T-helper 1 cell (primary cell): ENCODE data around the gene GBF1.
"Not testable (repeated sequence)": the region's sequence is repeated elsewhere in the genome, so short reads cannot be mapped to it uniquely, and the experiment has no call there.

Experiments used
- DNase-seq, 5 donors: peaks; one replicate each; pipeline ENCODE4 v3.0.0-alpha.2; 2012 to 2020
- total RNA-seq, 4 donors: gene quantifications; one replicate each; lab custom pipeline; 2026; lab: John Stamatoyannopoulos, UW

GBF1 gene
- total RNA-seq: 125 to 218 (median 177) reads per million in 4 donors

GRCh38 chr10:102245082-102245931 is at the start of gene GBF1:
GBF1 (plus strand) TSS chr10:102245532; CDS start chr10:102258939, 13,407 bp downstream.
- DNase-seq: peak; percentile 75 to 99 (median 85)

DNA sequence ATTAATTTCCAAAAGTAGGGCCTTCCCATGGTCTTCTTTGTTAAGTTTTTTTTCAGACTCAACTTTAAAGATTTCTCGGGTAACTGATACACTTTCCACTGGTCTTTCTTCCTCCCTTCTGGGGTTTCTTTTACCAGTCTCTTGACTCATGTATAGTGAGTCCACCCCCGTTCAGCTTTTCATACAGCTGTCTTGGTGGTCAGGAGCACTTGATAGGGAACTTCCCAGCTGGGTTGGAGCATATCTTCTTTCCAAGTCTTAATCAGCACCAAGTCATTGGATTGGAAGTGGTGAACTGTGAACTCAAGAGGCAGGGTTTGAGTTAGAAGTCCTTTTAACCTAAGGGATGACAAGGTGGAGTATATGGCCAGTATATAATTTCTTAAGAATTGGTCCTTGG is 48.4 kb upstream of the GBF1 start:
- DNase-seq: no peak

- DNase-seq: no peak
These were observed 47.3 kb upstream of the GBF1 start for GRCh38 chr10:102198027-102198426.

DNA sequence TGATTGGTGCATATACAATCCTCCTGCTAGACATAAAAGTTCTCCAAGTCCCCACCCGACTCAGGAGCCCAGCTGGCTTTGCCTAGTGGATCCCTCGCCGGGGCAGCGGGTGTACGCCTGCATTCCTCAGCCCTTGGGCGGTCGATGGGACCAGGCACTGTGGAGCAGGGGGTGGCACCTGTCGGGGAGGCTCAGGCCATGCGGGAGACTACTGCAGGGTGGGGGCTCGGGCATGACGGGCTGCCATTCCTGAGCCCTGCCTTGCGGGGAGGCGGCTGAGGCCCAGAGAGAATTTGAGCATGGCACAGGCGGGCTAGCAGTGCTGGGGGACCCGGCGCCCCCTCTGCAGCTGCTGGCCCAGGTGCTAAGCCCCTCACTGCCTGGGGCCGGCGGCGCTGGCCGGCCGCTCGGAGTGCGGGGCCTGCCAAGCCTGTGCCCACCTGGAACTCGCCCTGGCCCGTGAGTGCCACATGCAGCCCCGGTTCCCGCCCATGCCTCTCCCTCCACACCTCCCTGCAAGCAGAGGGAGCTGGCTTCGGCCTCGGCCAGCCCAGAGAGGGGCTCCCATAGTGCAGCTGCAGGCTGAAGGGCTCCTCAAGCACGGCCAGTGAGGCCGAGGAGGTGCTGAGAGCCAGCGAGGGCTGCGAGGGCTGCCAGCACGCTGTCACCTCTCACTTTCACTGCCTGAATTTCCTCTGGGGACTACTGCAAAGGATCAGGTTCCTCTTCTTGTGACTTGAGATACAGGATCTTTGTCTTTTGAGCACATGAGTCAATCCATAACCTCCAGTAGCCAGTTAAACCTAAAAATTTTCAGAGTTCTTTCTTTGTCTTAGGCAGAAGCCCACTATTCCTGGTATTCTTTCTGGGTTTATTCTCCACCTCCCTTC is 44.3 kb upstream of the GBF1 start:
- no peak for DNase-seq

GRCh38 chr10:102202386-102202785 is 42.9 kb upstream of the GBF1 start:
- DNase-seq: no peak

GRCh38 chr10:102208311-102209035 is 36.9 kb upstream of the GBF1 start:
- DNase-seq: no peak

- no peak for DNase-seq
These were observed 33.6 kb upstream of the GBF1 start for GRCh38 chr10:102211615-102212299.

GRCh38 chr10:102213599-102213998 is 31.7 kb upstream of the GBF1 start:
- DNase-seq: not testable (repeated sequence)

DNA sequence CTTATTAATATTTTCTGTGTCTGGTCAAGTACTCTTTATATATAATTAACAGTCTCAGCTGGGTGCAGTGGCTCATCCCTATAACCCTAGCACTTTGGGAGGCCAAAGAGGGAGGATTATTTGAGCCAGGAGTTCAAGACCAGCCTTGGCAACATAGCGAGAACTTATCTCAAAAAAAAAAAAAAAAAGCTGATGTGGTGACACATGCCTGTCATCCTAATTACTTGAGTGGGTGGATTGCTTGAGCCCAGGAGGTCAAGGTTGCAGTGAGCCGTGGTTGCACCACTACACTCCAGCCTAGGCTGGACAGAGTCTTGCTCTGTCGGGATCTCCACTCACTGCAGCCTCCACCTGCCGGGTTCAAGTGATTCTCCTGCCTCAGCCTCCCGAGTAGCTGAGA is 26.0 kb upstream of the GBF1 start:
- DNase-seq: no peak

- DNase-seq: no peak
These were observed 24.7 kb upstream of the GBF1 start for GRCh38 chr10:102220612-102221011.

DNA sequence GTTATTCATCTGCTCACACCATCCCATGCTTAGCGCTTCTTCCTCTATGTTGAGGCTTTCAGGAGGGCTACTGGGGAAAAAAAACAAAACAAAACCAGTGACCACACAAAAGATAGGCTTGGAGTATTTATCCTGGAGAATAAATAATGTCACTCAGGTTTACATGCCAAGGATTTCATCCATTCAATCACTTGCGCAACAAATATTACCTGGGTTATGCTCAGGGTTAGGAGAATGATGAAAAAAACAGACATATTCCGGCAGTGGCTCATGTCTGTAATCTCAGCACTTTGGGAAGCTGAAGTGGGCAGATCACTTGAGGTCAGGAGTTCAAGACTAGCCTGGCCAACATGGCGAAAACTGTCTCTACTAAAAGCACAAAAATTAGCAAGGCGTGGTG is 22.5 kb upstream of the GBF1 start:
- no peak for DNase-seq

DNA sequence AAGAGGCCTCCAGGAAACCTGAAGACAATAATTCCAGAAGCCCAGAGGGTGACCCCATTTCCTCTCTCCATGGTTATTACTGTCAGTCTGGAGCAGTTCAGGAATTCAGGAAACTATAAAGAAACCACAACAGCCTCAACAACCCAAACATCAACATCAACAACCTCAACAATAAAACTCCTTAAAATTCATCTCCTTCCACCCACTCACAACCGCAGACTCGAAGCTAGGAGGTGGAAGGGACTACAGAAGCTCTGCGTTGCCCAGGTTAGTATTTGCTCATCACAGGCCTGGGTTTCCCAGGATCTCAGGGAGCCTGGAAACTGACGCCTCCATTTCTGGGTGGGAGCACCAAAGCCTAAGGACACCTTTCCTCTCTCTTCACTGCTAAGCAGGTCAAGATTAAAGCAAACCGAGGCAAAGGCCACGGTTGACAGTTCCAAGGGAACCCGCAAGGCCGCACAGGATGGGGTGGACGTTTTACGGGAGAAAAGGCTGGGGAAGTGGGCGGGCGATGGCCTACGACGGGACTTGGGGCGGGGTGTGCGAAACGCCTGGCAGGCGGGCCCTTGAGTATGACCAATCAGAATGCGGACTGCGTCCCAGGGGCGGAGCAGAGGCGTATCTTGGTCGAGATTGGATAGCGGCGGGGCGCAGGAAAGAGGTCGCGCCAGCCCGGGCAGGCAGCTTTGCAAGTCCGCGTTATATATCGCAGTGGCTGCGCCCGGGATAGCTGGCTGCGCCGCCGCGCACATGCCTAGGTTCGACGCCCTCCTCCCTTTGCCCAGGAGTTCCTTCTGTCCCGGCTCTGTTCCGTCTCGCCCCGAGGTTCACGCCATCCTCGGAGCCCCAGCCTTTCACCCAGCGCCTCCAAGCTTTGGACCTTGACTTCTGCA is 19.4 kb upstream of the GBF1 start, which contains the start of gene ELOVL3:
TSS of gene ELOVL3 (plus strand) at position 654 of the 896 bp plus-strand sequence. CDS start 250 bp downstream, outside the sequence.
- peak; percentile 73 to 90 (median 80) for DNase-seq

GRCh38 chr10:102226542-102226870 is 18.8 kb upstream of the GBF1 start:
- no peak for DNase-seq

DNA sequence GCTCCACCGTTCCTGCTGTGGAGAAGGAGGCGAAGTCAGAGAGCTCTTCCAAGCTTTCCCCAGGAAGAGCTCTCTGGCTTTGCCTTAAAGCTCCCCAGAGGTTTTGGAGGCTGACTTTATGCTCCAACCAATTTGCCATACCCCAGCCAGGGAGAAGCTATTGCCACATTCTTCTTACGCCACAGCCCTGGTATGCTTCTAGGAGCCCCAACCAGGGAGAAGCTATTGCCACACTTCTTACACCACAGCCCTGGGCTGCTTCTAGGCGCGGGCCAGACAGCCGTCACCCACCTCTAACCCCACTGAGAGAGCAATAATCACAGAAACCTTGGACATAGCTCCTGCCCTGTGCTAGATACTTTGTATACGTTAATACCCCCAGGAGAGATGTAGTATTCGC is 18.3 kb upstream of the GBF1 start:
- no peak for DNase-seq

- DNase-seq: peak; percentile 64 to 86 (median 80)
These were observed 15.5 kb upstream of the GBF1 start for GRCh38 chr10:102229810-102230263.

GRCh38 chr10:102230264-102230860 is 15.0 kb upstream of the GBF1 start:
- peak in 2 of 5 donors; percentile 16 to 26 for DNase-seq

GRCh38 chr10:102230861-102231356 is 14.4 kb upstream of the GBF1 start:
- DNase-seq: peak in 3 of 5 donors; percentile 41 to 53 (median 44)

- peak; percentile 44 to 69 (median 59) for DNase-seq
These were observed 13.7 kb upstream of the GBF1 start for GRCh38 chr10:102231357-102232318.

DNA sequence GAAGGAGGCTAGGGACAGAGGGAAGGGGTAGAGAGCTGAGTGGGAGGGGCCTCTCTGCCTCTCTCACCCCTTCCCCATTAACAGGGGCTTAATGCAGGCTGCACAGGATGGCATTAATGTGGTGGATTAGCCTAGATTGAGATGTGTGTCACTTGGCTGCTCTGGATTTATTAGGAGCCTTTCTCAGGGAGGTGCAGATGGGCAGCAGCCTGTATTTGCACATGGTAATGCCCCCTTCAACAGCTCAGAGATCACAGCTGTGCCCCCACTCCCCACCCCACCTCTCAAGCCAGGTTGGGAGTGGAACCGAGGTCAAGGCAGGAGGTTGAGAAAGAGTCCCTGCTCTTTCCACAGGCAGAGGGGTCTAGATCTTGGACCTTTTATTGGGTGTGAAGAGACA is 11.3 kb upstream of the GBF1 start:
- no peak for DNase-seq
